Activated B cell treated with CpG ODN at 0.5 μM for 24 hours (primary cell): ENCODE data around the gene ZNF784. TPM values are rescaled to one million over a fixed set of nuclear protein-coding genes. Genes with fewer than 3 reads are reported as not detected.

Source experiments
- ATAC-seq: fragments of 200-7000 bp; cut with Tn5 transposase; one replicate; pipeline ENCODE4 v1.10.0; 2021; ENCODE audit warnings: low read depth, mild to moderate bottlenecking, moderate library complexity
- CTCF ChIA-PET: fragments of 350-600 bp; sonication (Branson Sonifier 250); formaldehyde crosslinking; loops from one replicate; lab custom pipeline; 2021; ENCODE audit warnings: antibody characterized with exemption; lab: Charles Lee
- POLR2A ChIA-PET: fragments of 350-600 bp; sonication (Branson Sonifier 250); formaldehyde crosslinking; loops from one replicate; lab custom pipeline; 2021; ENCODE audit warnings: antibody characterized with exemption; lab: Charles Lee
- DNase-seq: peaks from one replicate; pipeline ENCODE4 v3.0.0; 2022
- H3K27ac Mint-ChIP-seq: one replicate; pipeline ENCODE4 v1.8.0; 2020; ENCODE audit warnings: mixed read lengths
- H3K27me3 Mint-ChIP-seq: one replicate; pipeline ENCODE4 v1.8.0; 2021; ENCODE audit warnings: mixed read lengths
- H3K36me3 Mint-ChIP-seq: one replicate; pipeline ENCODE4 v1.8.0; 2021; ENCODE audit warnings: low read depth, mixed read lengths
- H3K4me1 Mint-ChIP-seq: one replicate; pipeline ENCODE4 v1.8.0; 2021; ENCODE audit warnings: mixed read lengths
- H3K4me3 Mint-ChIP-seq: one replicate; pipeline ENCODE4 v1.8.0; 2020; ENCODE audit warnings: mild to moderate bottlenecking, mixed read lengths
- H3K9me3 Mint-ChIP-seq: one replicate; pipeline ENCODE4 v1.8.0; 2020; ENCODE audit warnings: mixed read lengths
- CTCF ChIP-seq: fragments of 200-600 bp; IDR thresholded peaks from one replicate; pipeline ENCODE4 v1.8.0; 2022; ENCODE audit warnings: antibody characterized with exemption, mild to moderate bottlenecking
- intact Hi-C: fragments of 100-400 bp; cut with micrococcal nuclease; formaldehyde crosslinking; loops from one replicate; pipeline ENCODE4 v1.15.1; 2024
- total RNA-seq: library from RNA; stranded (reverse); gene quantifications from 2 replicates; pipeline ENCODE4 v1.2.3, GENCODE V29; 2022

Gene ZNF784
- total RNA-seq, 1 donor from 2014 or later, result 8.9 TPM

GRCh38 chr19:55650602-55651230 is 26.4 kb upstream of the ZNF784 start:
- Mint-ChIP-seq H3K4me1 (peaks cover 42% of the 10 kb centered on the region), H3K27ac (peak overlapping the region; percentile 41)
- intact Hi-C loops, result loop anchor here (5.0 kb wide), 1 partner anchor 1783 kb away; the partner anchor contains the start of gene MYADM

GRCh38 chr19:55650126-55650557 is 25.8 kb upstream of the ZNF784 start:
- H3K4me1 Mint-ChIP-seq, result peaks cover 47% of the 10 kb centered on the region
- H3K27me3 Mint-ChIP-seq, result no peaks in the 10 kb centered on the region
- ChIA-PET POLR2A (interaction anchor here (0.8 to 4.7 kb wide), 2 partner anchors 13 to 17 kb away, joined by 15 to 45 read pairs; no protein-coding TSS in a partner anchor), CTCF (interaction anchor here (1.7 kb wide), 1 partner anchor 146 kb away, joined by 4 read pairs; no protein-coding TSS in a partner anchor)
- TF ChIP-seq CTCF, result no peak
- intact Hi-C loops, result loop anchor here (5.0 kb wide), 1 partner anchor 1783 kb away; the partner anchor contains the start of gene MYADM
- peak overlapping the region; percentile 74 for H3K4me3 Mint-ChIP-seq
- H3K27ac Mint-ChIP-seq, result peak overlapping the region; percentile 80
- H3K36me3 Mint-ChIP-seq, result peaks cover 39% of the 10 kb centered on the region
- no peaks in the 10 kb centered on the region for H3K9me3 Mint-ChIP-seq
- DNase-seq (no peak), ATAC-seq (no peak)

More at GRCh38 chr19:55650602-55651230, 26.4 kb upstream of the ZNF784 start:
- CTCF ChIA-PET, result interaction anchor here (1.7 kb wide), 1 partner anchor 147 kb away, joined by 4 read pairs; no protein-coding TSS in a partner anchor
- H3K36me3 Mint-ChIP-seq, result peaks cover 38% of the 10 kb centered on the region
- no peak for DNase-seq
- H3K9me3 Mint-ChIP-seq, result no peaks in the 10 kb centered on the region
- POLR2A ChIA-PET, result interaction anchor here (0.8 to 4.7 kb wide), 2 partner anchors 13 to 17 kb away, joined by 15 to 45 read pairs; no protein-coding TSS in a partner anchor
- ATAC-seq, result no peak
- no peak for TF ChIP-seq CTCF
- no peaks in the 10 kb centered on the region for H3K27me3 Mint-ChIP-seq
- H3K4me3 Mint-ChIP-seq, result peak overlapping the region; percentile 74

GRCh38 chr19:55649268-55650125 is 25.1 kb upstream of the ZNF784 start:
- ATAC-seq (no peak), DNase-seq (no peak)
- Mint-ChIP-seq H3K27ac (peak overlapping the region; percentile 80), H3K27me3 (no peaks in the 10 kb centered on the region), H3K4me1 (peaks cover 51% of the 10 kb centered on the region), H3K36me3 (peaks cover 41% of the 10 kb centered on the region), H3K4me3 (peak overlapping the region; percentile 83), H3K9me3 (no peaks in the 10 kb centered on the region)
- POLR2A ChIA-PET, result interaction anchor here (0.7 to 4.7 kb wide), 6 partner anchors 12 to 205 kb away, joined by 3 to 45 read pairs (median 10); partner anchors contain the start of genes FIZ1 and ZNF524
- TF ChIP-seq CTCF, result no peak
- intact Hi-C loops, result loop anchor here (5.0 to 10.0 kb wide), 3 partner anchors 665 to 1782 kb away; partner anchors contain the start of genes LENG9, MYADM and ZSCAN5A
- CTCF ChIA-PET, result interaction anchor here (0.7 to 1.7 kb wide), 2 partner anchors 17 to 146 kb away, joined by 3 to 4 read pairs; no protein-coding TSS in a partner anchor

GRCh38 chr19:55648585-55649267 is 24.4 kb upstream of the ZNF784 start:
- ChIA-PET POLR2A (interaction anchor here (0.8 to 4.7 kb wide), 5 partner anchors 11 to 564 kb away, joined by 3 to 45 read pairs (median 5); partner anchors contain the start of genes FIZ1 and ZNF524), CTCF (interaction anchor here (0.7 to 1.7 kb wide), 2 partner anchors 16 to 145 kb away, joined by 3 to 4 read pairs; no protein-coding TSS in a partner anchor)

More at GRCh38 chr19:55648585-55649267, 24.4 kb upstream of the ZNF784 start:
- intact Hi-C loops, result loop anchor here (10.0 kb wide), 2 partner anchors 666 to 1184 kb away; partner anchors contain the start of genes LENG9 and ZSCAN5A
- no peaks in the 10 kb centered on the region for H3K27me3 Mint-ChIP-seq
- H3K4me3 Mint-ChIP-seq, result peak overlapping the region; percentile 83
- no peak for DNase-seq
- H3K36me3 Mint-ChIP-seq, result peaks cover 37% of the 10 kb centered on the region
- TF ChIP-seq CTCF, result no peak
- ATAC-seq, result no peak
- peaks cover 59% of the 10 kb centered on the region for H3K4me1 Mint-ChIP-seq
- H3K9me3 Mint-ChIP-seq, result no peaks in the 10 kb centered on the region
- peak overlapping the region; percentile 80 for H3K27ac Mint-ChIP-seq
